CD4-positive, alpha-beta T cell (primary cell): ENCODE data around the gene ITGAD. TPM values are rescaled to one million over a fixed set of nuclear protein-coding genes. Genes with fewer than 3 reads are reported as not detected.

ENCODE experiments used
- ATAC-seq: fragments of 200-7000 bp; cut with Tn5 transposase; one replicate; pipeline ENCODE4 v1.10.0; 2022; ENCODE audit warnings: mild to moderate bottlenecking; ENCODE audit not compliant: poor library complexity
- CTCF ChIA-PET: fragments of 350-600 bp; sonication (Branson Sonifier 250); formaldehyde crosslinking; loops from one replicate; lab custom pipeline; 2021; ENCODE audit warnings: antibody characterized with exemption, inconsistent platforms; lab: Charles Lee
- POLR2A ChIA-PET: fragments of 350-600 bp; sonication (Branson Sonifier 250); formaldehyde crosslinking; loops from one replicate; lab custom pipeline; 2021; ENCODE audit warnings: antibody characterized with exemption, inconsistent platforms; lab: Charles Lee
- DNase-seq, 14 experiments: peaks; one replicate each; pipeline ENCODE4 v3.0.0-alpha.2; 2013 to 2020; ENCODE audit warnings: mixed read lengths in 2 of 14
- H3K27ac ChIP-seq, 2 donors: one replicate each; pipeline versions ENCODE4 v1.5.1 to v1.7.0; 2013; ENCODE audit warnings: low read length in 2 of 2, low read depth in 1 of 2, mild to moderate bottlenecking in 1 of 2
- H3K27me3 ChIP-seq, 2 experiments: 1 replicate in 1 of 2; 2 replicates in 1 of 2; pipeline versions ENCODE4 v1.6.1 to v1.7.0; 2013; ENCODE audit warnings: low read length in 2 of 2, control low read depth in 1 of 2, mild to moderate bottlenecking in 1 of 2, moderate library complexity in 1 of 2; ENCODE audit not compliant: insufficient read depth in 2 of 2, control insufficient read depth in 1 of 2
- H3K36me3 ChIP-seq: one replicate; pipeline ENCODE4 v1.6.1; 2013; ENCODE audit warnings: low read length, control low read depth; ENCODE audit not compliant: insufficient read depth
- H3K4me1 ChIP-seq: one replicate; pipeline ENCODE4 v1.6.1; 2013; ENCODE audit warnings: low read length, control low read depth; ENCODE audit not compliant: insufficient read depth
- H3K4me3 ChIP-seq: one replicate; pipeline ENCODE4 v1.5.1; 2013; ENCODE audit warnings: mild to moderate bottlenecking, low read length, moderate library complexity
- H3K9me3 ChIP-seq, 2 experiments: 1 replicate in 1 of 2; 2 replicates in 1 of 2; pipeline versions ENCODE4 v1.6.1 to v1.7.0; 2013; ENCODE audit warnings: low read length in 2 of 2, mild to moderate bottlenecking in 2 of 2, control low read depth in 1 of 2, moderate library complexity in 1 of 2; ENCODE audit not compliant: control insufficient read depth in 1 of 2, insufficient read depth in 1 of 2
- H3K27ac Mint-ChIP-seq: one replicate; pipeline ENCODE4 v1.8.0; 2020; ENCODE audit warnings: mixed read lengths
- H3K27me3 Mint-ChIP-seq: one replicate; pipeline ENCODE4 v1.8.0; 2021; ENCODE audit warnings: mixed read lengths
- H3K36me3 Mint-ChIP-seq: one replicate; pipeline ENCODE4 v1.8.0; 2021; ENCODE audit warnings: low read depth, mixed read lengths
- H3K4me1 Mint-ChIP-seq: one replicate; pipeline ENCODE4 v1.8.0; 2021; ENCODE audit warnings: low read depth, mixed read lengths
- H3K4me3 Mint-ChIP-seq: one replicate; pipeline ENCODE4 v1.8.0; 2020; ENCODE audit warnings: mild to moderate bottlenecking, mixed read lengths
- H3K9me3 Mint-ChIP-seq: one replicate; pipeline ENCODE4 v1.8.0; 2020; ENCODE audit warnings: mixed read lengths
- intact Hi-C, 2 experiments: fragments of 100-400 bp; cut with DNase I in 1 of 2; cut with micrococcal nuclease in 1 of 2; formaldehyde crosslinking; loops; one replicate each; pipeline versions ENCODE4 v1.15.1 to v1.9.0; 2023 to 2025; cut with DNase I, micrococcal nuclease
- total RNA-seq, 174 experiments: library from RNA in 2 of 174; stranded (reverse) in 2 of 174; gene quantifications; one replicate each; pipeline ENCODE4 v1.2.3 and lab custom pipeline; 2021 to 2026
- TF ChIP-seq, protein P1 (sequence below): fragments of 200-600 bp; IDR thresholded peaks from one replicate; pipeline ENCODE4 v1.8.0; 2022; ENCODE audit warnings: antibody characterized with exemption, mild to moderate bottlenecking

The ITGAD gene
- total RNA-seq, 2 experiments from 2014 or later = not detected

DNA sequence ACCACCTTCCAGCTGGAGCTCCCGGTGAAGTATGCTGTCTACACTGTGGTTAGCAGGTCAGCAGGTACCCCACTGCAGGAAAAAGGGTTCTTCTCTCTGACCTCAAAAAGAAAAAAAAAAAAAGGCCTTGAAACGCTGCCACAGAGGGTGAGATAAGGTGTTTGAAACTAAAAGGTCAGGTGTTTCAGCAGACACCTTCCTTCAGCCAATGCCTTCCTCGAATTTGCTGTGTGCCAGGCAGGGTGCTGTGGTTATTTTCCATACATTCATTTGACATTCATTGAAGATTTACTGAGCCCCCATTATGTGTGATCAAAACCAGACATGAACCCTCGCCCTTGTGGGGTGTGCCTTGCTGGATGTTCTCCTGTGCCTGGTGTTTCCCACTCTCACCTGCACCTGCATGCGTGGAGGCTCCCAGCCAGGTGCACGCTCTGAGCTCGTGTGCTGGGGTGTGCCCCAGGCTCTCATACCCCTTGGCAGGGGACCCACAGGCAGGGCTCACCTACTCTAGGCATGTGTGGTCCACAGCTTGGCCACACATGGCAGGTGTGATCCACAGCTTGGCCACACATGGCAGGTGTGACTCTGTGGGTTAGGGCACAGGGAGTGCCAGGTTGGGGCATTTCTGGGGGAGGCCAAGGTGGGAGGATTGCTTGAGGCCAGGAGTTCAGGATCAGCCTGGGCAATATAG lies 15.8 kb upstream of the ITGAD start:
- CTCF ChIA-PET = interaction anchor here (0.5 to 0.6 kb wide), 2 partner anchors 9 to 71 kb away, joined by 3 read pairs; no protein-coding TSS in a partner anchor
- ATAC-seq = no peak
- POLR2A ChIA-PET = no interaction called here

DNA sequence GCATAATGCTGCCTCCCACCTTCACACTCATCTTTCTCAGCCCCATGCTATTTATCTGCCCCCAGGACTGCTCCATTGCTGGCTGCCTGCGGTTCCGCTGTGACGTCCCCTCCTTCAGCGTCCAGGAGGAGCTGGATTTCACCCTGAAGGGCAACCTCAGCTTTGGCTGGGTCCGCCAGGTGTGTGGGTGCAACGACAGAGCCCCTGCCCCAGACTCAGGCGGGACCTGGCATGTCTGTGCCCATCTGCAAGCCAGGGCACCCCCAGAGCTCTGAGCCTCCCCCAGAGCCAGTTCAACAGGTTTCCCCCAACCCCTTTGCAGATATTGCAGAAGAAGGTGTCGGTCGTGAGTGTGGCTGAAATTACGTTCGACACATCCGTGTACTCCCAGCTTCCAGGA lies 12.9 kb upstream of the ITGAD start:
- no peak for ATAC-seq
- no peak overlapping the region for H3K27ac Mint-ChIP-seq
- H3K4me1 Mint-ChIP-seq = no peaks in the 10 kb centered on the region
- TF ChIP-seq, protein P1, sequence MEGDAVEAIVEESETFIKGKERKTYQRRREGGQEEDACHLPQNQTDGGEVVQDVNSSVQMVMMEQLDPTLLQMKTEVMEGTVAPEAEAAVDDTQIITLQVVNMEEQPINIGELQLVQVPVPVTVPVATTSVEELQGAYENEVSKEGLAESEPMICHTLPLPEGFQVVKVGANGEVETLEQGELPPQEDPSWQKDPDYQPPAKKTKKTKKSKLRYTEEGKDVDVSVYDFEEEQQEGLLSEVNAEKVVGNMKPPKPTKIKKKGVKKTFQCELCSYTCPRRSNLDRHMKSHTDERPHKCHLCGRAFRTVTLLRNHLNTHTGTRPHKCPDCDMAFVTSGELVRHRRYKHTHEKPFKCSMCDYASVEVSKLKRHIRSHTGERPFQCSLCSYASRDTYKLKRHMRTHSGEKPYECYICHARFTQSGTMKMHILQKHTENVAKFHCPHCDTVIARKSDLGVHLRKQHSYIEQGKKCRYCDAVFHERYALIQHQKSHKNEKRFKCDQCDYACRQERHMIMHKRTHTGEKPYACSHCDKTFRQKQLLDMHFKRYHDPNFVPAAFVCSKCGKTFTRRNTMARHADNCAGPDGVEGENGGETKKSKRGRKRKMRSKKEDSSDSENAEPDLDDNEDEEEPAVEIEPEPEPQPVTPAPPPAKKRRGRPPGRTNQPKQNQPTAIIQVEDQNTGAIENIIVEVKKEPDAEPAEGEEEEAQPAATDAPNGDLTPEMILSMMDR = no peak
- no peak overlapping the region for H3K4me3 Mint-ChIP-seq
- CTCF ChIA-PET = no interaction called here
- H3K27me3 ChIP-seq = peaks cover 0 to 4% of the 10 kb centered on the region in 2 experiments
- peaks cover 13% of the 10 kb centered on the region for H3K27me3 Mint-ChIP-seq
- no peak overlapping the region for H3K4me3 ChIP-seq
- peaks cover 4% of the 10 kb centered on the region for H3K4me1 ChIP-seq
- no peak for DNase-seq
- H3K36me3 ChIP-seq = no peaks in the 10 kb centered on the region
- peaks cover 1% of the 10 kb centered on the region for H3K9me3 Mint-ChIP-seq
- peaks cover 1 to 4% of the 10 kb centered on the region in 2 experiments for H3K9me3 ChIP-seq
- intact Hi-C loops = loop anchor here in 1 of 2 experiments (5.0 kb wide), 2 partner anchors 393 to 487 kb away; partner anchors contain the start of gene HSD3B7
- no peak overlapping the region for H3K27ac ChIP-seq
- H3K36me3 Mint-ChIP-seq = no peaks in the 10 kb centered on the region
- POLR2A ChIA-PET = no interaction called here

More for the DNA sequence above, 15.8 kb upstream of the ITGAD start:
- Mint-ChIP-seq H3K4me1 (no peaks in the 10 kb centered on the region), H3K9me3 (peaks cover 2% of the 10 kb centered on the region), H3K4me3 (no peak overlapping the region), H3K27me3 (peaks cover 6% of the 10 kb centered on the region), H3K27ac (no peak overlapping the region), H3K36me3 (no peaks in the 10 kb centered on the region)
- Histone ChIP-seq H3K27ac (no peak overlapping the region), H3K9me3 (peaks cover 6 to 7% of the 10 kb centered on the region in 2 experiments), H3K4me1 (peaks cover 1% of the 10 kb centered on the region), H3K27me3 (no peaks in the 10 kb centered on the region), H3K4me3 (no peak overlapping the region), H3K36me3 (no peaks in the 10 kb centered on the region)
- intact Hi-C loops = no loop called here
- TF ChIP-seq, protein P1 = no peak
- DNase-seq = peak in 1 of 14 experiments; percentile 23

DNA sequence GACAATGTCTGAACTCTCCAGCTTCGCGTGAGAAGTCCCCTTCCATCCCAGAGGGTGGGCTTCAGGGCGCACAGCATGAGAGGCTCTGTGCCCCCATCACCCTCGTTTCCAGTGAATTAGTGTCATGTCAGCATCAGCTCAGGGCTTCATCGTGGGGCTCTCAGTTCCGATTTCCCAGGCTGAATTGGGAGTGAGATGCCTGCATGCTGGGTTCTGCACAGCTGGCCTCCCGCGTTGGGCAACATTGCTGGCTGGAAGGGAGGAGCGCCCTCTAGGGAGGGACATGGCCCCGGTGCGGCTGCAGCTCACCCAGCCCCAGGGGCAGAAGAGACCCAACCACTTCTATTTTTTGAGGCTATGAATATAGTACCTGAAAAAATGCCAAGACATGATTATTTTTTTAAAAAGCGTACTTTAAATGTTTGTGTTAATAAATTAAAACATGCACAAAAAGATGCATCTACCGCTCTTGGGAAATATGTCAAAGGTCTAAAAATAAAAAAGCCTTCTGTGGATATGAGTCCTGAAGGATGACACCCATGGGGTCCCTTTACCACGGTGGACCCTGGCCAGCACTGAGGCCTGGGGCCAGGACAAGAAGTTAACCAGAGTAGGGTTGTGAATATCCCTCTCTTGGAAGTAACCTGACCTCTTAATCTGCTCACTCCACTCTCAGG lies 10.5 kb upstream of the ITGAD start:
- Histone ChIP-seq H3K27ac (no peak overlapping the region), H3K27me3 (peaks cover 0 to 4% of the 10 kb centered on the region in 2 experiments), H3K4me3 (no peak overlapping the region), H3K4me1 (peaks cover 4% of the 10 kb centered on the region), H3K36me3 (no peaks in the 10 kb centered on the region), H3K9me3 (no peaks in the 10 kb centered on the region)
- Mint-ChIP-seq H3K27me3 (peaks cover 20% of the 10 kb centered on the region), H3K4me3 (no peak overlapping the region), H3K9me3 (no peaks in the 10 kb centered on the region), H3K36me3 (no peaks in the 10 kb centered on the region), H3K27ac (no peak overlapping the region), H3K4me1 (no peaks in the 10 kb centered on the region)
- CTCF ChIA-PET = interaction anchor here (1.0 to 1.3 kb wide), 4 partner anchors 9 to 429 kb away, joined by 3 to 4 read pairs (median 3); no protein-coding TSS in a partner anchor
- POLR2A ChIA-PET = interaction anchor here (0.6 to 1.1 kb wide), 2 partner anchors 78 to 202 kb away, joined by 3 to 4 read pairs; no protein-coding TSS in a partner anchor
- peak; percentile 69 for ATAC-seq
- TF ChIP-seq, protein P1 = peak; percentile 53
- intact Hi-C loops = loop anchor here in 1 of 2 experiments (5.0 kb wide), 2 partner anchors 395 to 485 kb away; partner anchors contain the start of gene HSD3B7
- peak; percentile 26 to 74 (median 50) for DNase-seq
